Body of pancreas (tissue), 4 donors: Measurements from ENCODE around the gene ZFR2. TPM values are rescaled to one million over a fixed set of nuclear protein-coding genes. Genes with fewer than 3 reads are reported as not detected.

ENCODE experiments used
- ATAC-seq: fragments of 150-250 bp; one replicate; pipeline ENCODE4 v1.9.1; 2016
- DNase-seq, 4 donors: peaks; one replicate each; pipeline ENCODE4 v3.0.0-alpha.2; 2019
- H3K27ac ChIP-seq, 4 donors: fragments of 200-600 bp; sonication (generic); 1 replicate in 3 of 4; 2 replicates in 1 of 4; pipeline versions ENCODE4 v1.5.1 to v1.6.1; 2016 to 2019; ENCODE audit warnings: mild to moderate bottlenecking in 1 of 4, mixed read lengths in 1 of 4, moderate library complexity in 1 of 4
- H3K27me3 ChIP-seq, 2 donors: fragments of 200-600 bp; sonication (generic); one replicate each; pipeline ENCODE4 v1.6.0; 2016; ENCODE audit warnings: mild to moderate bottlenecking in 1 of 2
- H3K36me3 ChIP-seq, 2 donors: fragments of 200-600 bp; sonication (generic); replicated peaks in 1 of 2; 2 replicates each; pipeline ENCODE4 v1.5.1; 2016; ENCODE audit warnings: low read depth in 2 of 2; ENCODE audit not compliant: insufficient read depth in 1 of 2
- H3K4me1 ChIP-seq: fragments of 200-600 bp; sonication (generic); one replicate; pipeline ENCODE4 v1.6.0; 2016
- H3K4me3 ChIP-seq, 2 donors: fragments of 200-600 bp; sonication (generic); 1 replicate in 1 of 2; 2 replicates in 1 of 2; pipeline ENCODE4 v1.5.1; 2016 to 2019
- H3K9me3 ChIP-seq, 3 donors: fragments of 200-600 bp; sonication (generic); 1 replicate in 2 of 3; 2 replicates in 1 of 3; pipeline ENCODE4 v1.5.1; 2016
- CTCF ChIP-seq, 7 experiments: fragments of 450-650 bp in 4 of 7; fragments of 200-600 bp in 3 of 7; sonication (generic) in 3 of 7; IDR thresholded peaks; one replicate each; pipeline ENCODE4 v1.5.1; 2016 to 2019; ENCODE audit warnings: antibody characterized with exemption in 7 of 7
- POLR2A ChIP-seq, 3 donors: fragments of 450-650 bp; IDR thresholded peaks; one replicate each; pipeline ENCODE4 v1.6.1; 2016; ENCODE audit warnings: antibody characterized with exemption in 3 of 3, mild to moderate bottlenecking in 2 of 3
- WGBS, 2 donors: methylation state at CpG; one replicate each; pipeline ENCODE4 v1.1.5; 2017; 5-methylcytosine and 5-hydroxymethylcytosine counted together
- intact Hi-C: fragments of 100-400 bp; cut with DNase I; formaldehyde crosslinking; loops from one replicate; pipeline ENCODE4 v1.15.1; 2023
- total RNA-seq, 2 donors: library from RNA; depleted of rRNA; stranded (reverse); fragments of >200 nt; gene quantifications; one replicate each; pipeline ENCODE4 v1.1.0, GENCODE V29; 2016

Gene ZFR2
- total RNA-seq, 2 donors from 2014 or later = not detected

GRCh38 chr19:3814648-3815047 lies 54.2 kb downstream of the ZFR2 start:
- intact Hi-C loops = no loop called here

DNA sequence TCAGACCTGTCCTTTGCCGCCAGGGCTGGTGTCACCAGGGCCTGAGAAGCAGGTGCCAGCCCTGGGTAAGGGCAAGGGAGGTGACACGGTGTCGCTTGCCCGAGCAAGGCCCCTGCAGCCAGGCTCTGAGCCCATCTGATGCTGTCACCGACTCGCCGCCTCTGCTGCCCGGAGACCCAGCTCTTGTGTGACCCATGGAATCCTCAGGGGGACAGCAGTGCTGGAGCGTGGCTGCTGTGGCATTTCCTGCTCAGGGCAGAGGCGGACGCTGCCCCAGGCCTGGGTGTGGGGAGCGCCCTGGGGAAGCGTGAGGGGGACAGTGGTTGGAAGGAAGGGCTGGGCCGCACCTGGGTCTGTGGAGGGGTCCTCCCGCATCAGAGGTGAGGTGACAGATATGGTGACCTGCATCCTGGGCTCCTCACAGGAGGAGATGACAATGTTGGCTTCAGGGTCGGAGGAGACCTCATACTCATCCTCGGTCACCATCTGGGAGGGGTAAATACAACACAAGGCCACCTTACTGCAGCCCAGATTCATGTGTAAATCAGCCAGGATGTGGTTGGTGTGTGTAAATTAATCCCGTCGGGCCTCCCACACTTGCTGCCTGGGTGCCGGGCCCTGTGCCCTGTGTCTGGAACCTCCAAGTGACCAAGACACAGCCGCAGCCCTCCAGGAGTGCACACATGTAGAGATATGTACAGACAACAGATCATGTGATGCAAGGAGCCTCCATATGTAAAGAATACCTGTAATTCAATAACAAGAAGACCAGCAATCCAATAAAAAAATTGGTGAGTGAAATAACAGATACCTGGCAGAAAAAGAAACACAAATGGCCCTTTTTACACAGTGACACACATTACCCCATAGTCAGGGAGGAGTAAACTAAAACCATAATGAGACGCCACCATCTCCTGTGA lies 55.1 kb downstream of the ZFR2 start:
- Histone ChIP-seq H3K27ac (no peak overlapping the region), H3K27me3 (no peaks in the 10 kb centered on the region), H3K4me1 (no peaks in the 10 kb centered on the region), H3K36me3 (no peaks in the 10 kb centered on the region), H3K4me3 (no peak overlapping the region), H3K9me3 (no peaks in the 10 kb centered on the region)
- intact Hi-C loops = no loop called here
- DNase-seq (no peak), ATAC-seq (no peak)
- WGBS, 2 donors = 79 to 93% methylated on average over 3 to 22 of the region's 22 CpGs
- TF ChIP-seq CTCF (IDR thresholded peaks at IDR 0.05) (no peak), POLR2A (IDR thresholded peaks at IDR 0.05) (no peak)

More at GRCh38 chr19:3814648-3815047, 54.2 kb downstream of the ZFR2 start:
- ATAC-seq (no peak), DNase-seq (no peak)
- TF ChIP-seq POLR2A (IDR thresholded peaks at IDR 0.05) = no peak
- no peak for TF ChIP-seq CTCF (IDR thresholded peaks at IDR 0.05)
- Histone ChIP-seq H3K9me3 (no peaks in the 10 kb centered on the region), H3K4me3 (no peak overlapping the region), H3K27ac (no peak overlapping the region), H3K36me3 (no peaks in the 10 kb centered on the region), H3K4me1 (no peaks in the 10 kb centered on the region), H3K27me3 (no peaks in the 10 kb centered on the region)
- 90 to 92% methylated on average over 4 of the region's 4 CpGs for WGBS, 2 donors

GRCh38 chr19:3810708-3811355 lies 58.0 kb downstream of the ZFR2 start:
- ATAC-seq (no peak), DNase-seq (no peak)
- 71 to 75% methylated on average over 17 to 27 of the region's 38 CpGs for WGBS, 2 donors
- TF ChIP-seq POLR2A (IDR thresholded peaks at IDR 0.05) (no peak), CTCF (IDR thresholded peaks at IDR 0.05) (no peak)
- intact Hi-C loops = no loop called here
- Histone ChIP-seq H3K4me1 (no peaks in the 10 kb centered on the region), H3K9me3 (no peaks in the 10 kb centered on the region), H3K4me3 (no peak overlapping the region), H3K27ac (no peak overlapping the region), H3K36me3 (no peaks in the 10 kb centered on the region), H3K27me3 (no peaks in the 10 kb centered on the region)

DNA sequence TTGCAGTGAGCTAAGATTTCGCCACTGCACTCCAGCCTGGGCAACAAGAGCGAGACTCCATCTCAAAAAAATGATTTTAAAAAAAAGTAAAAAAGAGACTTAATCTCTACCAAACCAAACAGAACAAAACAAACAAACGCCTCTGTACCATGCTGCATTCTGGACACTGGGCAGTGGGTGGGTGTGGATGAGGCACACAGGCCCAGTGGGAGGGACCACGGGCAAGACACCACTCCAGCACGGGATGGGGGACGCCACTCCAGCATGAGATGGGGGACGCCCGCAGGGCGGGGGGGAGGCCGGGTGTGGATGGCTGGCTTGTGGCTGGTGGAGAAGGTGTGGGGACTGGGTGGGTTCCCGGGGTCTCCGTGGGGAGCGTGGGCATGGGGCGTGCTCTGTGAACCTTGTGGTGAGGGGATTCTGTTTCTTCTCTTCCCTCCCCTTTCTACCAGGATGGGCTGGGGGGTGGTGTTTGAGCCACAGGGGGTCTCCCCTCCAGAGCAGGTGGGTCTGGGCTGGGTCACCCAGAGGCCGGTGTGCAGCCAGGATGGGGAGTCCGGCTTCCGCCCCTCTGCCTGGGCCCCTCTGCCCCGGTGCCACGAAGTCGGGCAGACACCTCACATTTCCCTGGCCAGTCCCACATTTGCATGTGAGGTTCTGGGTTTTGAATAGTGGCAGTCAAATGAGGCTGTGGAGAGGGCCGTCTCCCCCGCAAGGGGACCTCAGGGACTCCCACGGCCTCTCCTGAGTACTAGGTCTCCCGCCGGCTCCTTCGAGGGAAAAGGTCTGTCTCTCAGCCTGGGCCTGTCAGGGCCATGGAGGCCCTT lies 58.7 kb downstream of the ZFR2 start:
- intact Hi-C loops = no loop called here
- H3K27ac ChIP-seq = no peak overlapping the region
- no peaks in the 10 kb centered on the region for H3K4me1 ChIP-seq
- no peak for DNase-seq
- TF ChIP-seq CTCF (IDR thresholded peaks at IDR 0.05) (no peak), POLR2A (IDR thresholded peaks at IDR 0.05) (no peak)
- no peak for ATAC-seq
- no peak overlapping the region for H3K4me3 ChIP-seq
- 65 to 66% methylated on average over 16 to 26 of the region's 26 CpGs for WGBS, 2 donors
- H3K36me3 ChIP-seq = no peaks in the 10 kb centered on the region
- no peaks in the 10 kb centered on the region for H3K27me3 ChIP-seq
- no peaks in the 10 kb centered on the region for H3K9me3 ChIP-seq
